OCI-LY1 (cell line): ENCODE results near the gene PPARGC1A.

Experiments used
- H2AFZ ChIP-seq: fragments of 200-600 bp; sonication (generic), shearing (Covaris generic); 2 replicates; pipeline ENCODE4 v1.6.0; 2014; ENCODE audit warnings: antibody characterized with exemption, mild to moderate bottlenecking, low read length
- H3F3A ChIP-seq: fragments of 200-600 bp; sonication (generic), shearing (Covaris generic); 2 replicates; pipeline ENCODE4 v1.6.0; 2014; ENCODE audit warnings: mild to moderate bottlenecking, antibody characterized with exemption, low read length, moderate library complexity; ENCODE audit not compliant: insufficient read depth
- H3K27ac ChIP-seq: fragments of 200-600 bp; sonication (generic); 2 replicates; pipeline ENCODE4 v1.5.1; 2014; ENCODE audit warnings: low read length, mixed run types, mild to moderate bottlenecking, low read depth; ENCODE audit not compliant: poor library complexity, severe bottlenecking
- H3K27me3 ChIP-seq: fragments of 200-600 bp; sonication (generic); 2 replicates; pipeline ENCODE4 v1.6.0; 2014; ENCODE audit warnings: antibody characterized with exemption, mild to moderate bottlenecking, low read length, moderate library complexity; ENCODE audit not compliant: insufficient read depth
- H3K36me3 ChIP-seq: fragments of 200-600 bp; sonication (generic); 2 replicates; pipeline ENCODE4 v1.6.1; 2014; ENCODE audit warnings: mild to moderate bottlenecking, antibody characterized with exemption, low read length, moderate library complexity, mixed read lengths; ENCODE audit not compliant: insufficient read depth
- H3K4me1 ChIP-seq: fragments of 200-600 bp; sonication (generic); 2 replicates; pipeline ENCODE4 v1.5.1; 2014; ENCODE audit warnings: mild to moderate bottlenecking, low read length, moderate library complexity; ENCODE audit not compliant: insufficient read depth, severe bottlenecking
- H3K4me2 ChIP-seq: fragments of 200-600 bp; sonication (generic), shearing (Covaris generic); 2 replicates; pipeline ENCODE4 v1.6.1; 2014; ENCODE audit warnings: low read length
- H3K4me3 ChIP-seq: fragments of 200-600 bp; sonication (generic); 2 replicates; pipeline ENCODE4 v1.5.1; 2014; ENCODE audit warnings: low read length, low read depth, mild to moderate bottlenecking, mixed read lengths; ENCODE audit not compliant: poor library complexity, severe bottlenecking
- H3K79me2 ChIP-seq: fragments of 200-600 bp; shearing (Covaris generic); 2 replicates; pipeline ENCODE4 v1.6.1; 2016; ENCODE audit warnings: mixed run types, low read length, mixed read lengths; ENCODE audit not compliant: insufficient read depth
- H3K9ac ChIP-seq: fragments of 200-600 bp; sonication (generic), shearing (Covaris generic); 2 replicates; pipeline ENCODE4 v1.6.1; 2014; ENCODE audit warnings: mild to moderate bottlenecking, low read length, mixed read lengths
- H3K9me2 ChIP-seq: fragments of 200-600 bp; sonication (generic), shearing (Covaris generic); 2 replicates; pipeline ENCODE4 v1.6.1; 2014; ENCODE audit warnings: low read depth, mild to moderate bottlenecking, low read length, mixed read lengths
- H3K9me3 ChIP-seq: fragments of 200-600 bp; shearing (Covaris generic); 2 replicates; pipeline ENCODE4 v1.6.1; 2014; ENCODE audit warnings: low read length, mixed read lengths
- H4K20me1 ChIP-seq: fragments of 200-600 bp; sonication (generic), shearing (Covaris generic); 2 replicates; pipeline ENCODE4 v1.6.0; 2016; ENCODE audit warnings: mild to moderate bottlenecking, low read length; ENCODE audit not compliant: insufficient read depth
- EZH2 ChIP-seq: fragments of 200-600 bp; sonication (generic), shearing (Covaris generic); IDR thresholded peaks from 2 replicates; pipeline ENCODE4 v1.8.0; 2017; ENCODE audit warnings: borderline replicate concordance, mixed run types, mild to moderate bottlenecking, antibody characterized with exemption, low read length, moderate library complexity, mixed read lengths
- TF ChIP-seq, protein P1 (sequence below): fragments of 200-600 bp; sonication (generic), shearing (Covaris generic); IDR thresholded peaks from 2 replicates; pipeline ENCODE4 v1.5.1; 2017; ENCODE audit warnings: mild to moderate bottlenecking, antibody characterized with exemption, low read length, moderate library complexity, mixed read lengths

PPARGC1A gene

DNA sequence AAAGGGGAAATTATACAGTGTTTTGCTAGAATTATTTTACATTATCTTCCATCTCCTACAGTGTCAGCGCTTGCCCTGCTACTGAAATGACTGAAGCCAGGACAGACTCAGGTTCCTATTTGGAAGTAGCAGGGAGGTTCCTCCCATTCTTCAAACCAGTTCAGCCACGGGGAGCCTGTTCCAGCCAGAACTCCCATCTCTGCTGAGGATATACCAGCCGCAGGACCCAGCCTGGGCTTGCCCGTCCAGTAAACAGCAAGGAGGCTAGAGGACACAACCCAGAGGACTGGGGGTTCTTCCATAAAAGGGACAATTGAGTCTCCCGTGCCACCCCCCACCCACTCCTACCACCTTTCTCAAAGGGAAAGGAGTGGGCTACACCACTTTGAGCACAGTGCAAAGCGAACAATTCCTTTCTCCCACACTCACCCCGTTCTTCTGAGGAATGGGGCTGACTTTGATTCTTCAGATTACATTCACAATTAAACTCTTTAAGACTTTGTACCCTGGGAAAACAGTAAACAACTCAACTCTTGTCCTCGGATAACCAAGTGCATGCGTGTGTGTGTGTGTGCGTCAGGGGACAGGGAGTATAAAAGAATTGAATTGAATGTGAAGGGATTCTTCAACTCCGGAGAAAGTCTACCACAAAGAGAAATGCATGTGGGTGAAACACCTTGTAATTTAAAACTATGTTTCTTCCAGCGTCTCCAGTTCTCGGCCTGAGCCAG is 31.0 kb upstream of the PPARGC1A start:
- H3K9me2 ChIP-seq: no peaks in the 10 kb centered on the region
- no peak overlapping the region for H2AFZ ChIP-seq

DNA sequence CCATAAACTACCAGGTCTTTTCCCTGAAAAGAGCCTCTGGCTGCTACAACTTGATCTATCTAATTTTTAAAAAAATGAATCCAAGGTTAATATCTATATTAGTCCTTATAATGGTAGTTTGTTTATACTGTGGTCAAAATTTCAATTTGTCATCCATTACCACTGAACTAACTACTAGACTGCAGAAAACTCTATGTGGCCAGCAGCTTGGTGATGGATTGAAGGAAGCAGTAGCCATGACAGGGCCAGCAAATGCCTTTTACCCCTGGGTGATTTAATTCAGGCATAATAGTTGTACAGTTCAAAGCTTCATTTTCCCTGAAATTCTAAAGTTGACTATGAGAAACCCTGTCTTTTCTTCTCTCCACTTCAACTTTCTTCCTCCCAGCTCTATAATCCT is 30.4 kb upstream of the PPARGC1A start:
- no peak overlapping the region for H3K4me3 ChIP-seq
- no peak overlapping the region for H3K4me2 ChIP-seq
- H3K9me3 ChIP-seq: no peaks in the 10 kb centered on the region
- no peak overlapping the region for H3K9ac ChIP-seq
- H3K27ac ChIP-seq: no peak overlapping the region
- H3K79me2 ChIP-seq: no peaks in the 10 kb centered on the region
- no peaks in the 10 kb centered on the region for H3K36me3 ChIP-seq
- no peak overlapping the region for H2AFZ ChIP-seq
- H3F3A ChIP-seq: no peaks in the 10 kb centered on the region
- no peaks in the 10 kb centered on the region for H3K4me1 ChIP-seq
- H4K20me1 ChIP-seq: no peaks in the 10 kb centered on the region
- TF ChIP-seq EZH2: no peak
- TF ChIP-seq, protein P1, sequence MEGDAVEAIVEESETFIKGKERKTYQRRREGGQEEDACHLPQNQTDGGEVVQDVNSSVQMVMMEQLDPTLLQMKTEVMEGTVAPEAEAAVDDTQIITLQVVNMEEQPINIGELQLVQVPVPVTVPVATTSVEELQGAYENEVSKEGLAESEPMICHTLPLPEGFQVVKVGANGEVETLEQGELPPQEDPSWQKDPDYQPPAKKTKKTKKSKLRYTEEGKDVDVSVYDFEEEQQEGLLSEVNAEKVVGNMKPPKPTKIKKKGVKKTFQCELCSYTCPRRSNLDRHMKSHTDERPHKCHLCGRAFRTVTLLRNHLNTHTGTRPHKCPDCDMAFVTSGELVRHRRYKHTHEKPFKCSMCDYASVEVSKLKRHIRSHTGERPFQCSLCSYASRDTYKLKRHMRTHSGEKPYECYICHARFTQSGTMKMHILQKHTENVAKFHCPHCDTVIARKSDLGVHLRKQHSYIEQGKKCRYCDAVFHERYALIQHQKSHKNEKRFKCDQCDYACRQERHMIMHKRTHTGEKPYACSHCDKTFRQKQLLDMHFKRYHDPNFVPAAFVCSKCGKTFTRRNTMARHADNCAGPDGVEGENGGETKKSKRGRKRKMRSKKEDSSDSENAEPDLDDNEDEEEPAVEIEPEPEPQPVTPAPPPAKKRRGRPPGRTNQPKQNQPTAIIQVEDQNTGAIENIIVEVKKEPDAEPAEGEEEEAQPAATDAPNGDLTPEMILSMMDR: no peak
- no peaks in the 10 kb centered on the region for H3K9me2 ChIP-seq
- no peaks in the 10 kb centered on the region for H3K27me3 ChIP-seq

More for the DNA sequence above, 31.0 kb upstream of the PPARGC1A start:
- Histone ChIP-seq H3K4me3 (no peak overlapping the region), H3K79me2 (no peaks in the 10 kb centered on the region), H3K9me3 (no peaks in the 10 kb centered on the region), H3K36me3 (no peaks in the 10 kb centered on the region), H3K27me3 (no peaks in the 10 kb centered on the region), H3K9ac (no peak overlapping the region), H3K27ac (no peak overlapping the region), H4K20me1 (no peaks in the 10 kb centered on the region), H3F3A (no peaks in the 10 kb centered on the region), H3K4me2 (no peak overlapping the region), H3K4me1 (no peaks in the 10 kb centered on the region)
- TF ChIP-seq, protein P1: no peak
- TF ChIP-seq EZH2: no peak

DNA sequence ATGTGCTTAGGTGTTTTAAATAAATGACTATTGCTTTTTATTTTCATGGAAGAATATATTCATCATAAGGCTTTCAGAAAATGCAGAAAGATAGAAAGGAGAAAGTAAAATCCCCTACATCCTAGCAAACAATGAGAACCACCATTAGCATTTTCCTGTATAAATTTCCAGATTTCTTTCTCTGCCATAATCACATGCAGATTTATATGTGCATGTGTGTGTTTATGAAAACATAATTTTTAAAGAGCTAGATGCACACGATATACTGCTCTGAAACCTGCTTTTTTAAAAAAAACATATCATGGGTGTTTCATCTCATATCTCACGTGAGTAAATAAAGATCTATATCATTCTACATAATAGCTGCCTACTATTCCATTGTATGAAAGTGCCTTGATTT is 26.4 kb upstream of the PPARGC1A start:
- Histone ChIP-seq H3K79me2 (no peaks in the 10 kb centered on the region), H3K9me2 (no peaks in the 10 kb centered on the region), H4K20me1 (no peaks in the 10 kb centered on the region), H3K27ac (no peak overlapping the region), H3K9ac (no peak overlapping the region), H3F3A (no peaks in the 10 kb centered on the region), H2AFZ (no peak overlapping the region), H3K4me1 (no peaks in the 10 kb centered on the region), H3K4me3 (no peak overlapping the region), H3K36me3 (no peaks in the 10 kb centered on the region), H3K4me2 (no peak overlapping the region), H3K9me3 (no peaks in the 10 kb centered on the region), H3K27me3 (no peaks in the 10 kb centered on the region)
- TF ChIP-seq, protein P1: no peak
- TF ChIP-seq EZH2: no peak
